ENCODE results near the gene INSR.
"Not testable (repeated sequence)": the region's sequence is repeated elsewhere in the genome, so short reads cannot be mapped to it uniquely, and the experiment has no call there.

INSR gene

GRCh38 chr19:7257148-7258040 lies 36.8 kb downstream of the INSR start:
- DNase-seq: no peak

GRCh38 chr19:7255631-7256030 lies 38.6 kb downstream of the INSR start:
- DNase-seq: no peak

GRCh38 chr19:7255119-7255518 lies 39.1 kb downstream of the INSR start:
- DNase-seq: no peak

GRCh38 chr19:7254590-7254989 lies 39.6 kb downstream of the INSR start:
- DNase-seq: no peak

GRCh38 chr19:7252364-7252763 lies 41.9 kb downstream of the INSR start:
- DNase-seq: no peak

- no peak for DNase-seq
Observed at GRCh38 chr19:7251494-7251893, 42.7 kb downstream of the INSR start.

GRCh38 chr19:7250951-7251350 lies 43.3 kb downstream of the INSR start:
- no peak for DNase-seq

- DNase-seq: no peak
Observed at GRCh38 chr19:7250057-7250596, 44.1 kb downstream of the INSR start.

GRCh38 chr19:7247155-7247554 lies 47.1 kb downstream of the INSR start:
- no peak for DNase-seq

GRCh38 chr19:7246601-7247000 lies 47.6 kb downstream of the INSR start:
- no peak for DNase-seq

GRCh38 chr19:7242601-7243258 lies 51.5 kb downstream of the INSR start:
- peak; percentile 32 for DNase-seq

GRCh38 chr19:7238051-7238450 lies 56.2 kb downstream of the INSR start:
- DNase-seq: no peak

GRCh38 chr19:7236153-7236552 lies 58.1 kb downstream of the INSR start:
- DNase-seq: no peak

- no peak for DNase-seq
Observed at GRCh38 chr19:7230826-7231225, 63.4 kb downstream of the INSR start.

- DNase-seq: no peak
Observed at GRCh38 chr19:7229735-7230134, 64.5 kb downstream of the INSR start.

- no peak for DNase-seq
Observed at GRCh38 chr19:7228935-7229541, 65.2 kb downstream of the INSR start.

GRCh38 chr19:7227735-7228134 lies 66.5 kb downstream of the INSR start:
- no peak for DNase-seq

- DNase-seq: not testable (repeated sequence)
Observed at GRCh38 chr19:7227149-7227548, 67.1 kb downstream of the INSR start.

GRCh38 chr19:7226739-7227138 lies 67.5 kb downstream of the INSR start:
- DNase-seq: no peak

- no peak for DNase-seq
Observed at GRCh38 chr19:7225741-7226140, 68.5 kb downstream of the INSR start.

GRCh38 chr19:7224995-7225394 lies 69.2 kb downstream of the INSR start:
- DNase-seq: no peak

- no peak for DNase-seq
Observed at GRCh38 chr19:7224209-7224686, 70.0 kb downstream of the INSR start.

- no peak for DNase-seq
Observed at GRCh38 chr19:7223429-7223828, 70.8 kb downstream of the INSR start.

- no peak for DNase-seq
Observed at GRCh38 chr19:7219056-7219455, 75.2 kb downstream of the INSR start.
